Upper lobe of left lung (tissue), 4 donors: ENCODE data around the gene COL9A3.

Experiments used
- CTCF ChIP-seq, 6 experiments: fragments of 450-650 bp in 4 of 6; fragments of 200-600 bp in 2 of 6; sonication (generic) in 2 of 6; IDR thresholded peaks; one replicate each; pipeline ENCODE4 v1.5.1; 2016 to 2019; ENCODE audit warnings: antibody characterized with exemption in 6 of 6
- EP300 ChIP-seq, 4 donors: sonication (generic); formaldehyde crosslinking; IDR thresholded peaks; one replicate each; pipeline ENCODE4 v1.5.1; 2017; ENCODE audit warnings: antibody characterized with exemption in 4 of 4, control low read depth in 2 of 4
- POLR2A ChIP-seq, 4 donors: fragments of 450-650 bp; IDR thresholded peaks; one replicate each; pipeline ENCODE4 v1.5.1; 2016 to 2017; ENCODE audit warnings: antibody characterized with exemption in 4 of 4, mild to moderate bottlenecking in 2 of 4

DNA sequence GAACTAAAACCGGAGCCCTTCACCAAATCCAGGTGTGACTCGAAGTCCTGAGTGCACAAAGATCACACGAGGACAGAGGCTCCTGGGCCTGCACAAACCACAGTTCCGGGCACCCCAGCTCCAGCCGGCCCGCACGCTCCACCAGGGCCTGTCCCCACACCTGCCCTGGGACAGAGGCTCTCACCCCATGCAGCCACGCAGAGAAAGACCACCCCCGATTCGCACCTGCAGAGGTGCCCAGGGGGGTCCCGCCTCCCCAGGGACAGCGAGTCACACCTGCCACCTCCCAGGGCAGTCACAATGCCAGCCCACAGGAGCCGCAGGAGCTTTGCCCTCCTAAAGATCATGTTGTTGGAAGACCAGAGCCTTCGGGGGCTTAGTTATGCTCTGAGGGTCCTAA is 45.9 kb upstream of the COL9A3 start:
- TF ChIP-seq POLR2A (IDR thresholded peaks at IDR 0.05) (no peak), CTCF (IDR thresholded peaks at IDR 0.05) (no peak), EP300 (IDR thresholded peaks at IDR 0.05) (no peak)
